Lower lobe of right lung (tissue), 2 donors: ENCODE measurements around the gene FOXD4L6. TPM values are rescaled to one million over a fixed set of nuclear protein-coding genes. Genes with fewer than 3 reads are reported as not detected.
A peak's percentile ranks its signal among the peaks of the same experiment; 100 is the strongest.
"Not testable (repeated sequence)": the region's sequence is repeated elsewhere in the genome, so short reads cannot be mapped to it uniquely, and the experiment has no call there.

Experiments used
- ATAC-seq, 2 donors: fragments of 200-7000 bp; cut with Tn5 transposase; one replicate each; pipeline ENCODE4 v1.9.1; 2020 to 2022; ENCODE audit warnings: mild to moderate bottlenecking in 2 of 2, moderate library complexity in 2 of 2
- DNase-seq: peaks from one replicate; pipeline ENCODE4 v3.0.0-alpha.2; 2020
- H3K27ac ChIP-seq: fragments of 200-600 bp; one replicate; pipeline ENCODE4 v1.8.0; 2022
- H3K27me3 ChIP-seq: fragments of 200-600 bp; one replicate; pipeline ENCODE4 v1.8.0; 2022; ENCODE audit warnings: low read depth
- H3K36me3 ChIP-seq: fragments of 200-600 bp; one replicate; pipeline ENCODE4 v1.8.0; 2022; ENCODE audit warnings: mild to moderate bottlenecking
- H3K4me1 ChIP-seq: fragments of 200-600 bp; one replicate; pipeline ENCODE4 v1.8.0; 2022
- H3K4me3 ChIP-seq: fragments of 200-600 bp; one replicate; pipeline ENCODE4 v1.8.0; 2022; ENCODE audit warnings: mild to moderate bottlenecking
- H3K9me3 ChIP-seq: fragments of 200-600 bp; one replicate; pipeline ENCODE4 v1.8.0; 2022
- intact Hi-C: fragments of 100-400 bp; cut with DNase I; formaldehyde crosslinking; loops from one replicate; pipeline ENCODE4 v1.11.0; 2022
- long read RNA-seq: library from polyadenylated mRNA; unstranded; transcript quantifications from one replicate; pipeline ENCODE4 v2.0.0, GENCODE V29; 2021
- total RNA-seq: library from RNA; stranded (reverse); fragmentation: NEBNext Ultra II Directional; extraction: Animal tissue kit (Norgen Biotek cat#: 25700); gene quantifications from one replicate; pipeline ENCODE4 v1.2.1, GENCODE V29; 2021
- donor health status: DM: no; HTN: yes; CAD: no; lungs with severe emphysema.

Gene FOXD4L6
- not detected for total RNA-seq
- long read RNA-seq: 0 reads

GRCh38 chr9:41128581-41128980 lies at the start of gene FOXD4L6:
FOXD4L6 (minus strand) TSS chr9:41128681; CDS start chr9:41128383, 298 bp downstream.
- H3K4me1 ChIP-seq, ATAC-seq, H3K4me3 ChIP-seq, intact Hi-C loops, DNase-seq, H3K27me3 ChIP-seq, H3K27ac ChIP-seq, H3K36me3 ChIP-seq, H3K9me3 ChIP-seq: not testable (repeated sequence)

- ATAC-seq, H3K36me3 ChIP-seq, H3K9me3 ChIP-seq, DNase-seq, H3K27ac ChIP-seq, intact Hi-C loops, H3K4me3 ChIP-seq, H3K27me3 ChIP-seq, H3K4me1 ChIP-seq: not testable (repeated sequence)
Measured at GRCh38 chr9:41174994-41175393, 46.5 kb upstream of the FOXD4L6 start.

GRCh38 chr9:41150116-41150515 lies 21.6 kb upstream of the FOXD4L6 start:
- intact Hi-C loops, H3K36me3 ChIP-seq, H3K4me3 ChIP-seq, H3K27ac ChIP-seq, H3K4me1 ChIP-seq, H3K27me3 ChIP-seq, H3K9me3 ChIP-seq, DNase-seq, ATAC-seq: not testable (repeated sequence)

- H3K36me3 ChIP-seq, ATAC-seq, H3K27ac ChIP-seq, DNase-seq, H3K27me3 ChIP-seq, H3K4me1 ChIP-seq, intact Hi-C loops, H3K9me3 ChIP-seq, H3K4me3 ChIP-seq: not testable (repeated sequence)
Measured at GRCh38 chr9:41141878-41142277, 13.4 kb upstream of the FOXD4L6 start.

- H3K36me3 ChIP-seq, H3K4me1 ChIP-seq, H3K27ac ChIP-seq, DNase-seq, ATAC-seq, H3K27me3 ChIP-seq, H3K9me3 ChIP-seq, intact Hi-C loops, H3K4me3 ChIP-seq: not testable (repeated sequence)
Measured at GRCh38 chr9:41126746-41127446, 1.6 kb downstream of the FOXD4L6 start.

GRCh38 chr9:41125936-41126335 lies 2.5 kb downstream of the FOXD4L6 start:
- H3K4me1 ChIP-seq, H3K27me3 ChIP-seq, H3K4me3 ChIP-seq, ATAC-seq, H3K9me3 ChIP-seq, DNase-seq, intact Hi-C loops, H3K36me3 ChIP-seq, H3K27ac ChIP-seq: not testable (repeated sequence)

- H3K4me1 ChIP-seq, DNase-seq, H3K9me3 ChIP-seq, H3K36me3 ChIP-seq, H3K27ac ChIP-seq, H3K4me3 ChIP-seq, H3K27me3 ChIP-seq, intact Hi-C loops: not testable (repeated sequence)
- ATAC-seq: peak; percentile 27 to 47
Measured at GRCh38 chr9:41125109-41125658, 3.3 kb downstream of the FOXD4L6 start.

- H3K4me3 ChIP-seq, H3K36me3 ChIP-seq, H3K27ac ChIP-seq, H3K27me3 ChIP-seq, intact Hi-C loops, H3K9me3 ChIP-seq, DNase-seq, H3K4me1 ChIP-seq: not testable (repeated sequence)
- ATAC-seq: peak; percentile 50 to 68
Measured at GRCh38 chr9:41124250-41125108, 4.0 kb downstream of the FOXD4L6 start.

- H3K27ac ChIP-seq, H3K36me3 ChIP-seq, DNase-seq, H3K4me1 ChIP-seq, H3K4me3 ChIP-seq, H3K27me3 ChIP-seq, intact Hi-C loops, H3K9me3 ChIP-seq: not testable (repeated sequence)
- ATAC-seq: peak; percentile 43 to 61
Measured at GRCh38 chr9:41123812-41124211, 4.7 kb downstream of the FOXD4L6 start.

- H3K27ac ChIP-seq, DNase-seq, H3K27me3 ChIP-seq, H3K36me3 ChIP-seq, H3K4me3 ChIP-seq, intact Hi-C loops, H3K4me1 ChIP-seq, H3K9me3 ChIP-seq: not testable (repeated sequence)
- peak; percentile 17 to 24 for ATAC-seq
Measured at GRCh38 chr9:41123396-41123795, 5.1 kb downstream of the FOXD4L6 start.

GRCh38 chr9:41120696-41121095 lies 7.8 kb downstream of the FOXD4L6 start:
- H3K27me3 ChIP-seq, H3K9me3 ChIP-seq, DNase-seq, ATAC-seq, intact Hi-C loops, H3K27ac ChIP-seq, H3K36me3 ChIP-seq, H3K4me1 ChIP-seq, H3K4me3 ChIP-seq: not testable (repeated sequence)

GRCh38 chr9:41119719-41120118 lies 8.8 kb downstream of the FOXD4L6 start:
- H3K4me3 ChIP-seq, H3K27ac ChIP-seq, H3K27me3 ChIP-seq, H3K36me3 ChIP-seq, H3K4me1 ChIP-seq, H3K9me3 ChIP-seq, DNase-seq, intact Hi-C loops: not testable (repeated sequence)
- peak in 1 of 2 donors; percentile 12 for ATAC-seq

- H3K36me3 ChIP-seq, H3K4me1 ChIP-seq, H3K27me3 ChIP-seq, H3K27ac ChIP-seq, H3K4me3 ChIP-seq, H3K9me3 ChIP-seq, intact Hi-C loops: not testable (repeated sequence)
- DNase-seq (peak; percentile 14), ATAC-seq (peak; percentile 60 to 64)
Measured at GRCh38 chr9:41119311-41119710, 9.2 kb downstream of the FOXD4L6 start.

GRCh38 chr9:41113348-41113747 lies 15.1 kb downstream of the FOXD4L6 start:
- H3K9me3 ChIP-seq, H3K36me3 ChIP-seq, H3K4me1 ChIP-seq, H3K27ac ChIP-seq, H3K4me3 ChIP-seq, intact Hi-C loops, DNase-seq, H3K27me3 ChIP-seq: not testable (repeated sequence)
- peak in 1 of 2 donors; percentile 23 for ATAC-seq
